NT2/D1 (cell line): Measurements from ENCODE around the gene MICAL2.

ENCODE experiments used
- SUZ12 ChIP-seq: IDR thresholded peaks from 2 replicates; pipeline ENCODE4 v1.6.1; 2011; ENCODE audit not compliant: insufficient read length, insufficient read depth; ENCODE audit errors: extremely low read depth
- YY1 ChIP-seq: IDR thresholded peaks from 2 replicates; pipeline ENCODE4 v1.6.1; 2011; ENCODE audit not compliant: insufficient read length, insufficient read depth
- ZNF274 ChIP-seq: IDR thresholded peaks from 2 replicates; pipeline ENCODE4 v1.6.1; 2011; ENCODE audit warnings: mild to moderate bottlenecking, low read depth, low read length

DNA sequence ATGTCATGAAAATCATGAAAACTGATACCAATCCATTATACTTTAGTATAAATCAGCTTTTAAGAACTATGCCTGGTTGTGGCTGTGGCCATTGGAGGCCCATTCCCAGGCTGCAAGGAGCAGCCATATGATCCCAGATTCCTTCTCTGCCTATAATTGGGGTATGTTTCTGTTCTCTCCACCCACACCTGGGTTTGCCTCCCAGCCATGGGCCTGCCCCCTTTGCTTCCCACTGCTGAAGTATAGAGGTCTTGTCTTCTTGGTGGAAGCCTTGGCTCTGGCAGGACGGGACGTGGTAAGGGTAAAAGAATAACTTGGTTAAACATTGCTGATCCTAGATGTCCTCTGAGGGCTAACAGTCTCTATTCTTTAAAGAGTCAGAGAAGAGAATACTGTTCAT, 2.4 kb downstream of the MICAL2 start:
- no peak for TF ChIP-seq YY1
- no peak for TF ChIP-seq ZNF274
- no peak for TF ChIP-seq SUZ12
